Measurements from ENCODE around the gene ABCC4. TPM values are rescaled to one million over a fixed set of nuclear protein-coding genes. Genes with fewer than 3 reads are reported as not detected.

Gene ABCC4
- polyA plus RNA-seq, 1 donor from 2014 or later: 2.4 TPM

- no peak overlapping the region for H3K9ac ChIP-seq (ENCODE audit: low read length)
- no peaks in the 10 kb centered on the region for H3K36me3 ChIP-seq (ENCODE audit: insufficient read depth, low read length)
- H3K9me3 ChIP-seq (ENCODE audit: low read length): no peaks in the 10 kb centered on the region
- no peak overlapping the region for H2AFZ ChIP-seq (ENCODE audit: low read depth, low read length)
- H3K27me3 ChIP-seq (ENCODE audit: insufficient read depth, low read depth, low read length): no peaks in the 10 kb centered on the region
- TF ChIP-seq MXI1 (conservative IDR thresholded peaks at IDR 0.05; ENCODE audit: poor library complexity, severe bottlenecking): no peak
- TF ChIP-seq TAF1 (IDR thresholded peaks at IDR 0.05; ENCODE audit: low read depth): no peak
- TF ChIP-seq SMC3 (conservative IDR thresholded peaks at IDR 0.05; ENCODE audit: poor library complexity): no peak
- no peak for TF ChIP-seq RAD21 (conservative IDR thresholded peaks at IDR 0.05)
- TF ChIP-seq EP300 (conservative IDR thresholded peaks at IDR 0.05; ENCODE audit: poor library complexity, severe bottlenecking): no peak
- TF ChIP-seq POLR2AphosphoS5 (IDR thresholded peaks at IDR 0.05): no peak
- TF ChIP-seq, protein P1, sequence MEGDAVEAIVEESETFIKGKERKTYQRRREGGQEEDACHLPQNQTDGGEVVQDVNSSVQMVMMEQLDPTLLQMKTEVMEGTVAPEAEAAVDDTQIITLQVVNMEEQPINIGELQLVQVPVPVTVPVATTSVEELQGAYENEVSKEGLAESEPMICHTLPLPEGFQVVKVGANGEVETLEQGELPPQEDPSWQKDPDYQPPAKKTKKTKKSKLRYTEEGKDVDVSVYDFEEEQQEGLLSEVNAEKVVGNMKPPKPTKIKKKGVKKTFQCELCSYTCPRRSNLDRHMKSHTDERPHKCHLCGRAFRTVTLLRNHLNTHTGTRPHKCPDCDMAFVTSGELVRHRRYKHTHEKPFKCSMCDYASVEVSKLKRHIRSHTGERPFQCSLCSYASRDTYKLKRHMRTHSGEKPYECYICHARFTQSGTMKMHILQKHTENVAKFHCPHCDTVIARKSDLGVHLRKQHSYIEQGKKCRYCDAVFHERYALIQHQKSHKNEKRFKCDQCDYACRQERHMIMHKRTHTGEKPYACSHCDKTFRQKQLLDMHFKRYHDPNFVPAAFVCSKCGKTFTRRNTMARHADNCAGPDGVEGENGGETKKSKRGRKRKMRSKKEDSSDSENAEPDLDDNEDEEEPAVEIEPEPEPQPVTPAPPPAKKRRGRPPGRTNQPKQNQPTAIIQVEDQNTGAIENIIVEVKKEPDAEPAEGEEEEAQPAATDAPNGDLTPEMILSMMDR (IDR thresholded peaks at IDR 0.05; ENCODE audit: poor library complexity, severe bottlenecking): no peak
- no peak for TF ChIP-seq EZH2 (IDR thresholded peaks at IDR 0.05; ENCODE audit: borderline replicate concordance, insufficient read depth, low read length, poor library complexity, severe bottlenecking)
- TF ChIP-seq REST (IDR thresholded peaks at IDR 0.05; ENCODE audit: borderline replicate concordance): no peak
- H3K79me2 ChIP-seq (replicated peaks; ENCODE audit: insufficient read depth, low read length): no peaks in the 10 kb centered on the region
- no peaks in the 10 kb centered on the region for H4K20me1 ChIP-seq (ENCODE audit: insufficient read depth)
- H3F3A ChIP-seq (ENCODE audit: insufficient read depth, low read length, poor library complexity, severe bottlenecking): peaks cover 3% of the 10 kb centered on the region
- H3K4me3 ChIP-seq (ENCODE audit: low read length): no peak overlapping the region
- no peak overlapping the region for H3K4me2 ChIP-seq (ENCODE audit: low read length)
- no peaks in the 10 kb centered on the region for H3K9me2 ChIP-seq (ENCODE audit: insufficient read depth, low read length)
- H3K27ac ChIP-seq (ENCODE audit: low read length): no peak overlapping the region
Measured at GRCh38 chr13:95155504-95155903, 145.7 kb downstream of the ABCC4 start.

DNA sequence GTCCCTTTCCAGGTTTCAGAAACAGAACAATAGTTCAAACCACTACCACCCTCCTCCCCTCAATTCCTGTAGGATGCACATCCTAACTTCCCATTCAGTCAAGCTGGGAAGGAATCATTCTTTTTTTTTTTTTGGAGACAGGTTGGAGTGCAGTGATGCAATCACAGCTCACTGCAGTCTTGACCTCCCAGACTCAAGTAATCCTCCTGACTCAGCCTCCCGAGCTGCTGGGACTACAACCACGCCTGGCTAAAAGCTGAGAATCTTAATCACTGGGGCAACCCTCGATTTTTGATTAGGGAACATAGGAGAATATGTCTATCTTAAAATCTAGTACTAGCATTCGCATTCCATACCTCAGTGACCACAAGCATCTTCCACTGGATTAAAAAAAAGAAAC is 146.2 kb downstream of the ABCC4 start:
- TF ChIP-seq RAD21 (conservative IDR thresholded peaks at IDR 0.05): no peak
- no peak for TF ChIP-seq SMC3 (conservative IDR thresholded peaks at IDR 0.05; ENCODE audit: poor library complexity)
- TF ChIP-seq TAF1 (IDR thresholded peaks at IDR 0.05; ENCODE audit: low read depth): no peak
- no peak for TF ChIP-seq MXI1 (conservative IDR thresholded peaks at IDR 0.05; ENCODE audit: poor library complexity, severe bottlenecking)
- TF ChIP-seq, protein P1 (IDR thresholded peaks at IDR 0.05; ENCODE audit: poor library complexity, severe bottlenecking): no peak
- no peak for TF ChIP-seq POLR2AphosphoS5 (IDR thresholded peaks at IDR 0.05)
- TF ChIP-seq EP300 (conservative IDR thresholded peaks at IDR 0.05; ENCODE audit: poor library complexity, severe bottlenecking): no peak
- no peak for TF ChIP-seq EZH2 (IDR thresholded peaks at IDR 0.05; ENCODE audit: borderline replicate concordance, insufficient read depth, low read length, poor library complexity, severe bottlenecking)
- TF ChIP-seq REST (IDR thresholded peaks at IDR 0.05; ENCODE audit: borderline replicate concordance): no peak
- H3F3A ChIP-seq (ENCODE audit: insufficient read depth, low read length, poor library complexity, severe bottlenecking): peaks cover 3% of the 10 kb centered on the region
- no peak overlapping the region for H3K4me3 ChIP-seq (ENCODE audit: low read length)
- H3K9me3 ChIP-seq (ENCODE audit: low read length): no peaks in the 10 kb centered on the region
- no peak overlapping the region for H3K9ac ChIP-seq (ENCODE audit: low read length)
- H3K79me2 ChIP-seq (replicated peaks; ENCODE audit: insufficient read depth, low read length): no peaks in the 10 kb centered on the region
- H2AFZ ChIP-seq (ENCODE audit: low read depth, low read length): no peak overlapping the region
- no peaks in the 10 kb centered on the region for H4K20me1 ChIP-seq (ENCODE audit: insufficient read depth)
- H3K27me3 ChIP-seq (ENCODE audit: insufficient read depth, low read depth, low read length): no peaks in the 10 kb centered on the region
- H3K9me2 ChIP-seq (ENCODE audit: insufficient read depth, low read length): no peaks in the 10 kb centered on the region
- no peak overlapping the region for H3K27ac ChIP-seq (ENCODE audit: low read length)
- H3K36me3 ChIP-seq (ENCODE audit: insufficient read depth, low read length): no peaks in the 10 kb centered on the region
- H3K4me2 ChIP-seq (ENCODE audit: low read length): no peak overlapping the region

Measured in neural cell (in vitro differentiated cells).